ENCODE results near the gene DGKH. TPM values are rescaled to one million over a fixed set of nuclear protein-coding genes. Genes with fewer than 3 reads are reported as not detected.

Gene DGKH
- total RNA-seq, 1 experiment from 2014 or later, result 9.2 TPM

- TF ChIP-seq POLR2AphosphoS5 (IDR thresholded peaks at IDR 0.05; ENCODE audit: low read depth, low read length) (no peak), SP1 (IDR thresholded peaks at IDR 0.05; ENCODE audit: low read depth) (no peak), ZFX (IDR thresholded peaks at IDR 0.05) (no peak), EGR1 (IDR thresholded peaks at IDR 0.05; ENCODE audit: low read depth) (no peak), EZH2phosphoT487 (IDR thresholded peaks at IDR 0.05; ENCODE audit: borderline replicate concordance) (no peak), CBX3 (IDR thresholded peaks at IDR 0.05; ENCODE audit: low read depth) (no peak), ZNF274 (IDR thresholded peaks at IDR 0.05; ENCODE audit: low read depth, low read length) (no peak), CEBPB (IDR thresholded peaks at IDR 0.05; ENCODE audit: low read depth) (no peak), YY1 (IDR thresholded peaks at IDR 0.05; ENCODE audit: extremely low read depth, insufficient replicate concordance, low read depth, low read length) (no peak)
- TF ChIP-seq, protein P1, sequence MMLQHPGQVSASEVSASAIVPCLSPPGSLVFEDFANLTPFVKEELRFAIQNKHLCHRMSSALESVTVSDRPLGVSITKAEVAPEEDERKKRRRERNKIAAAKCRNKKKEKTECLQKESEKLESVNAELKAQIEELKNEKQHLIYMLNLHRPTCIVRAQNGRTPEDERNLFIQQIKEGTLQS (IDR thresholded peaks at IDR 0.05), result no peak
- TF ChIP-seq, protein P2, sequence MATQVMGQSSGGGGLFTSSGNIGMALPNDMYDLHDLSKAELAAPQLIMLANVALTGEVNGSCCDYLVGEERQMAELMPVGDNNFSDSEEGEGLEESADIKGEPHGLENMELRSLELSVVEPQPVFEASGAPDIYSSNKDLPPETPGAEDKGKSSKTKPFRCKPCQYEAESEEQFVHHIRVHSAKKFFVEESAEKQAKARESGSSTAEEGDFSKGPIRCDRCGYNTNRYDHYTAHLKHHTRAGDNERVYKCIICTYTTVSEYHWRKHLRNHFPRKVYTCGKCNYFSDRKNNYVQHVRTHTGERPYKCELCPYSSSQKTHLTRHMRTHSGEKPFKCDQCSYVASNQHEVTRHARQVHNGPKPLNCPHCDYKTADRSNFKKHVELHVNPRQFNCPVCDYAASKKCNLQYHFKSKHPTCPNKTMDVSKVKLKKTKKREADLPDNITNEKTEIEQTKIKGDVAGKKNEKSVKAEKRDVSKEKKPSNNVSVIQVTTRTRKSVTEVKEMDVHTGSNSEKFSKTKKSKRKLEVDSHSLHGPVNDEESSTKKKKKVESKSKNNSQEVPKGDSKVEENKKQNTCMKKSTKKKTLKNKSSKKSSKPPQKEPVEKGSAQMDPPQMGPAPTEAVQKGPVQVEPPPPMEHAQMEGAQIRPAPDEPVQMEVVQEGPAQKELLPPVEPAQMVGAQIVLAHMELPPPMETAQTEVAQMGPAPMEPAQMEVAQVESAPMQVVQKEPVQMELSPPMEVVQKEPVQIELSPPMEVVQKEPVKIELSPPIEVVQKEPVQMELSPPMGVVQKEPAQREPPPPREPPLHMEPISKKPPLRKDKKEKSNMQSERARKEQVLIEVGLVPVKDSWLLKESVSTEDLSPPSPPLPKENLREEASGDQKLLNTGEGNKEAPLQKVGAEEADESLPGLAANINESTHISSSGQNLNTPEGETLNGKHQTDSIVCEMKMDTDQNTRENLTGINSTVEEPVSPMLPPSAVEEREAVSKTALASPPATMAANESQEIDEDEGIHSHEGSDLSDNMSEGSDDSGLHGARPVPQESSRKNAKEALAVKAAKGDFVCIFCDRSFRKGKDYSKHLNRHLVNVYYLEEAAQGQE (IDR thresholded peaks at IDR 0.05; ENCODE audit: low read depth), result no peak
- TF ChIP-seq, protein P3, sequence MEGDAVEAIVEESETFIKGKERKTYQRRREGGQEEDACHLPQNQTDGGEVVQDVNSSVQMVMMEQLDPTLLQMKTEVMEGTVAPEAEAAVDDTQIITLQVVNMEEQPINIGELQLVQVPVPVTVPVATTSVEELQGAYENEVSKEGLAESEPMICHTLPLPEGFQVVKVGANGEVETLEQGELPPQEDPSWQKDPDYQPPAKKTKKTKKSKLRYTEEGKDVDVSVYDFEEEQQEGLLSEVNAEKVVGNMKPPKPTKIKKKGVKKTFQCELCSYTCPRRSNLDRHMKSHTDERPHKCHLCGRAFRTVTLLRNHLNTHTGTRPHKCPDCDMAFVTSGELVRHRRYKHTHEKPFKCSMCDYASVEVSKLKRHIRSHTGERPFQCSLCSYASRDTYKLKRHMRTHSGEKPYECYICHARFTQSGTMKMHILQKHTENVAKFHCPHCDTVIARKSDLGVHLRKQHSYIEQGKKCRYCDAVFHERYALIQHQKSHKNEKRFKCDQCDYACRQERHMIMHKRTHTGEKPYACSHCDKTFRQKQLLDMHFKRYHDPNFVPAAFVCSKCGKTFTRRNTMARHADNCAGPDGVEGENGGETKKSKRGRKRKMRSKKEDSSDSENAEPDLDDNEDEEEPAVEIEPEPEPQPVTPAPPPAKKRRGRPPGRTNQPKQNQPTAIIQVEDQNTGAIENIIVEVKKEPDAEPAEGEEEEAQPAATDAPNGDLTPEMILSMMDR (IDR thresholded peaks at IDR 0.05 in 2 of 3, conservative IDR thresholded peaks at IDR 0.05 in 1 of 3; ENCODE audit: borderline replicate concordance in 1 of 3, insufficient read depth in 1 of 3, low read depth in 2 of 3, low read length in 2 of 3), result no peak
- peaks cover 9 to 12% of the 10 kb centered on the region in 2 experiments; a peak in 3 of 4 replicates for H3K4me1 ChIP-seq (ENCODE audit: control insufficient read depth in 1 of 2, insufficient read depth in 2 of 2, low read length in 2 of 2)
- no TSS peak for BruUV-seq (replicated peaks)
- ATAC-seq (no peak), DNase-seq (ENCODE audit: low read depth, low spot score) (no peak)
- H3K27ac ChIP-seq (ENCODE audit: low read depth, low read length), result no peak overlapping the region
- H3K4me3 ChIP-seq (replicated peaks in 1 of 2; ENCODE audit: low read depth in 1 of 2, low read length in 2 of 2), result no peak overlapping the region
- ChIA-PET RAD21 (ENCODE audit: low non-redundant PET in 1 of 2, low total read pairs in 2 of 2, uncharacterized antibody in 2 of 2, unreplicated experiment in 2 of 2) (no interaction called here), POLR2A (no interaction called here), CTCF (no interaction called here)
- no peaks in the 10 kb centered on the region for H3K36me3 ChIP-seq (ENCODE audit: control insufficient read depth in 1 of 2, insufficient read depth in 2 of 2, low read length in 2 of 2)
- no peaks in the 10 kb centered on the region for H3K9me3 ChIP-seq (ENCODE audit: control insufficient read depth in 1 of 2, insufficient read depth in 1 of 2, low read depth in 1 of 2, low read length in 2 of 2)
- no peak overlapping the region for H3K4me2 ChIP-seq (ENCODE audit: low read length)
- H3K27me3 ChIP-seq (ENCODE audit: insufficient read depth, low read length), result no peaks in the 10 kb centered on the region
- H3K9me2 ChIP-seq (ENCODE audit: insufficient read depth), result no peaks in the 10 kb centered on the region
- no peak overlapping the region for H3K9ac ChIP-seq (ENCODE audit: low read length)
- H3K79me2 ChIP-seq (ENCODE audit: insufficient read depth, low read length), result no peaks in the 10 kb centered on the region
- H2AFZ ChIP-seq (ENCODE audit: low read depth, low read length, poor library complexity, severe bottlenecking), result no peak overlapping the region
- intact Hi-C loops (cut with micrococcal nuclease), result no loop called here
- H4K20me1 ChIP-seq (ENCODE audit: insufficient read depth), result no peaks in the 10 kb centered on the region
These were observed 218.0 kb downstream of the DGKH start for GRCh38 chr13:42266473-42266872.

Measured in HCT116 (cell line).